Activated CD4-positive, alpha-beta T cell treated with anti-CD3 and anti-CD28 coated beads, Interleukin-2, Interleukin-4, amounts not matched to agents 100 ng/mL and 50 ng/mL, durations not matched to agents 16 hours and 8 hours (primary cell): ENCODE data around the gene FLOT2.
A peak's percentile ranks its signal among the peaks of the same experiment; 100 is the strongest.
"Not testable (repeated sequence)": the region's sequence is repeated elsewhere in the genome, so short reads cannot be mapped to it uniquely, and the experiment has no call there.

ENCODE experiments used
- DNase-seq: peaks from one replicate; pipeline ENCODE4 v3.0.0-alpha.2; 2020; ENCODE audit warnings: low spot score

The FLOT2 gene

GRCh38 chr17:28843816-28844148 is 53.8 kb downstream of the FLOT2 start:
- DNase-seq, result no peak

DNA sequence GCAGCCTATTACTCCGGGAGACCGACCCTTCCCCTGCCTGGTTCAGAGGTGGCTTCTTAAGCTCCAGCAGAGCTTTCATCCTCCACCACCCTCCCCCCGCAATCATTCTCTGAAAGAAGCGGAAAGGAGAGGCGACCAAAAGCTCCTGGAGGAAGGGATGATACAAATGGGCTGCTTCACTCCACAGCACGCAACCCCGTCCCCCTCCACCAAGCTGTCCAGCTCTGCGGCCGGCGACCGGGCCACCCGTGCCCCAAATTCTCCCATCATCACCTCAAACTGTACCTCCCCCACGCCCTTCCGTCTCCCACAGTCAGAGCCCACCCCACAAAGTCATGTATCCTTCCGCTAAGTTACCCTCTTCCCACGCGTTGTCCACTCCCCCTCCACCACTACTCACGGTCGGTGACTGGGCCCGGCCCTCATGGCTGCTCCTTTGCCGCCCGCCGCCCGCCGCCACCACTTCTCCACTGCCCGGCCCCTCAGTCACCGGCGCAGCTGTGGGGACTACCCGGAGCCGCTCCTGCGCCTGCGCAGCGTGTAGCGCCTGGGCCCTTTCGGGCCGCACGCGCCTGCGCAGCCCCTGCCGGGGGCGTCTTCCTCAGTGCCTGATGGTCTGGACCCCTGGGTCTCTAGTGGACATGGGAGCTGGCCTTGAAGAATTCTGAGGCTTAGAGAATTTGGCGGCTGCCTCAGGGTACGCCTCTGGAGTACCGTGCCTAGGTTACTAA is 55.1 kb downstream of the FLOT2 start, which contains the start of gene FAM222B:
Gene FAM222B (minus strand): TSS at position 509 of the 731 bp plus-strand sequence. CDS start 76,123 bp downstream, outside the sequence.
- peak; percentile 89 for DNase-seq

DNA sequence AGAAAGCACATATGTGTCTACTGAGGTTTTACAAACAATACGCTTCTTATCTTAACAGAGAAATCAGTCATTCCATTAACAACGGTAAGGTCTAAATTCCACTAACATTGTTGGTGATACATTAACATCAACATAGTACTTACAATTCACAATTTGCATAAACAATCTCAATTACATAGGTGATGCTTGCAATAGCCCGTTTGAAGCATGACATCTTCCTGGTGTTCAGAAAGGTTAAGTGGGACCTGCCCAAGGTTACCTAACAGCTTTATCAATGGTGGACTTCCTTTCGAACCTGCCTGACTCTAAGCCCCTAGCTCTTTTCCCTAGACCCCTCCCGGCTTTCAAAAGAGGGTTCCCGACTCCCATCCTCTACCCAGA is 55.6 kb downstream of the FLOT2 start:
- peak; percentile 6 for DNase-seq

DNA sequence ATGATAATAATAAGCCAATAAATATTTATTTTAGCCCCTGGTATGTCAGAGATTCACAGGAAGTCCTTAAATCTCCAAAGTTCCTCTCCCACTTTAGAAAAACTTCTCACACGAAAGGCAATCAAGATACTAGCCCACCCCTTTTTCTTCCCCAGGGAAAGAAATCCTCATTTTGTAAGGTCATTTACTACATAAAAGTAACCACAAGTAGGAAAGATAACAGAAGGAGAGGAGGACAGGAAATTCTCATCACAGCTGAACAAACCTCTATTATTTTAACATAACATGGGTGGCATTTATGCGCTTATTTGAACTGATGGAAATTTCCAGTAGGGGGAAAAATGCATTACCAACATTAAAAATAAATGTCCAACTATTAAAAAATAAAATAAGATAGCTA is 58.3 kb downstream of the FLOT2 start:
- DNase-seq, result no peak

DNA sequence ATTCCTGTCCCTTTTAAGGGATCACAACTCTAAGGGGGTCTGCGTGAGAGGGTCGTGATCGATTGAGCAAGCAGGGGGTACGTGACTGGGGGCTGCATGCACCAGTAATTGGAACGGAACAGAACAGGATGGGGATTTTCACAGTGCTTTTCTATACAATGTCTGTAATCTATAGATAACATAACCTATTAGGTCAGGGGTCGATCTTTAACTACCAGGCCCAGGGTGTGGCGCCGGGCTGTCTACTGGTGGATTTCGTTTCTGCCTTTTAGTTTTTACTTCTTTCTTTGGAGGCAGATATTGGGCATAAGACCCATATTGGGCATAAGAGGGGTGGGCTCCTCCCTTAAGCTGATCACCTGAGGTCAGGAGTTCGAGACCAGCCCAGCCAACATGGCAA is 61.0 kb downstream of the FLOT2 start:
- DNase-seq, result not testable (repeated sequence)

DNA sequence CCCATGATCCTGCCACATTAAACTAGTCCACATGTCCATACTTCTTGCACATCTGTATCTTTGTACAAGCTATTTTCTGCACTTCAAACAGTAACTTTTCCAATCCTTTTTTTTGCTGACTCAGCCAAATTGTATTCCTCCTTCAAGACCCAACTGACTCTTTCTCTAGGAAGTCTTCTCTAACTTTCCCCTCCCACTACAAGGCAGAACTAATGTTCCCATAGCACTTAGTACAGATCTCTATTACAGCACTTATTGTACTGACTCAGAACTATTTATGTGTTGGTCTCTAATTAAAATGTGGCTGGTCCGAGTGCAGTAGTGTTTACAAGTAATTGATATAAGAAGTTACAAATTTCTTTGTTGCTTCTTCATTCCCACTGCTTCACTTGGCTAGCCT is 63.1 kb downstream of the FLOT2 start:
- no peak for DNase-seq
